GM18505 (cell line): ENCODE results near the gene MRPL41.

Source experiments
- ATAC-seq: cut with Tn5 transposase; IDR thresholded peaks from one replicate; pipeline ENCODE4 v1.9.1; 2021; ENCODE audit not compliant: unreplicated experiment
- POLR2A ChIP-seq: IDR thresholded peaks from 4 replicates; pipeline ENCODE4 v1.6.1; 2011; ENCODE audit warnings: borderline replicate concordance; ENCODE audit not compliant: insufficient read depth, insufficient read length; ENCODE audit errors: extremely low read depth

The MRPL41 gene

GRCh38 chr9:137580209-137580953 lies 28.7 kb downstream of the MRPL41 start:
- ATAC-seq, result no peak
- TF ChIP-seq POLR2A, result no peak

- TF ChIP-seq POLR2A, result no peak
- ATAC-seq, result no peak
Observed at GRCh38 chr9:137580954-137581322, 29.3 kb downstream of the MRPL41 start.

DNA sequence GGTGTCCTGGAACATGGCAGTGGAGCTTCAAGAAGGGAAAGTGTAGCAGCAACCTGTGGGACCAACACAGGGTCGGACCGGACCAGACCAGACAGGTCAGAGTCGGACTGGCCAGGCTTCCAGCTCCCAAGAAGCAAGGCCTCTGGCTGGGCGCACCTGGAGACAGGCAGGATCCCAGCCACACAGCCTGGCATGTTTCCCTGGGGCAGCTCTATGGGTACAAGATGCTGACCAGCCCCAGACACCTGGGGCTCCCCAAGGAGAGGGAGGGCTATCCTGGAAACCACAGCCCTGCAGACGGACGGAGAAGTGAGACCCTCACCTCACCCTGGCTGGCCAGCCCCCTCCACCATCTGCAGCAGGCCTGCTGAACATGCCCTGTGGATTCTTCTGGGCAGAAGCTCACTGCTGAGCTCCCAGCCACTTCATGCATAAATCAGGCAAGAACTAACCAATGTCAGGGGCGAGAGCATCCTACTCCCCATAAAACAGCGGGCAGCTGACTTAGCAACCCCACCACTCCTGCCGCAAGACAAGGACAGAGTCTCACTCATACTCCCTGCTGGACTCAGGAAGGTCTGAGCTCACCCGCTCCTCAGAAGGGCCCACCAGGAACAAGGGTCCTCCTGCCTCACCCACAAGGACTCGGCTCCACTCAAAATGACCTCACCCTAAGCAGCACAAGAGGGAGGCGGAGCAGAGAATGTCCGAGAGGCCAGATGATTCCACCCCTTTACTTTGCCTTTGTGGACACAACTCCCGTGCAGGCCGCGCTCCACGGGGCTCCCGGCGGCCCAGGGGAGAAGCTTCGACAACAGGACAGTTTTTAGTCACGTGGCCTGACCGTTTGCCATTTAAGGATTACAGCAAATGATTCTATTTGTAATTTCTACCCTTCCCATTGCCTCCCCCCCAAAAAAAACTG lies 29.9 kb downstream of the MRPL41 start:
- TF ChIP-seq POLR2A, result no peak
- no peak for ATAC-seq

DNA sequence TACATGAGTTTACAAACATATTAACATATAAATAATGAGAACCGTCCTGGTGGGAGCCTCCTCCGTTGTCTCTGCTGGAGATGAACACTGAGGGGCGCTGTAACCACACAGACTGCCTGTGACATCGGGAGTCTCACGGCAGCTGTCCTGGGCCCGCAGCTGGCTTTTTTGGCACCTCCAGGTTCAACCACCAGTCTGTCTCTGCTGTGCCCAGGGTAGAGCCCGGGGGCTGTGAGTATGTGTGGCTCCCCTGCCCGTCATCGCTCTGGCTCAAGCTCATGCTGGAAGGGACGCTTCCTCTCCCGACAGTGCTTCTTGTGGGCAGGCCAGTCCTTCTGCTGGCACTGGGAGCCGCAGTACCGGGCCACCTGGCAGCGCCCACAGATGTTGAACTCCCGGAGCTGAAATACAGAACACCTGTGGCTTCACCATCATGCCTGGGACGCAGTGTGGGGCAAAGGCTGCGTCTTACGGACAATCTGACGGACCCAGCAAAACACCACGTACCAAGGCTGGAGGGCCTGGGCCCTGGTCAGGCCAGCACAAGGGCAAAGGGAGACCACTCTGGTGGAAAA lies 30.7 kb downstream of the MRPL41 start:
- TF ChIP-seq POLR2A, result no peak

DNA sequence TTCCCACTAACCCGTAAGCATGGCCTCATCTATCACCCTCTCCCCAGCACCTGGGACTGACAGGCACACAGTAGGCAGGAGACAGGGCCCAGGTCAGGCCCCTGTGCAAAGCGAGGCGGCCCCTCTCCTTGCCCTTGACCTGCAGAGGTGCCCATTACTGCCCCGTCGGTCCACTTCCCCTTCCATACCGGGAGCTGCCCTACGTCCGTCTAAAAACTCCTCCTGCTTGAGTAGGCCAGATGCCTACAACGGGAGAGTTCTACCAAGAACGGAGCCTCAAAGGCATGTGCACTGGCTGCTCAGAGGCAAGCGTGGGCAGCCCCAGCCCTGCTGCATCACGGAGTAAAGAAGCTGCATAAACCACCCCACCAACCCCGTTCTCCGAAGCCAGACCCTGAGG lies 31.7 kb downstream of the MRPL41 start:
- no peak for ATAC-seq
- TF ChIP-seq POLR2A, result no peak

More for the DNA sequence above, 30.7 kb downstream of the MRPL41 start:
- no peak for ATAC-seq

DNA sequence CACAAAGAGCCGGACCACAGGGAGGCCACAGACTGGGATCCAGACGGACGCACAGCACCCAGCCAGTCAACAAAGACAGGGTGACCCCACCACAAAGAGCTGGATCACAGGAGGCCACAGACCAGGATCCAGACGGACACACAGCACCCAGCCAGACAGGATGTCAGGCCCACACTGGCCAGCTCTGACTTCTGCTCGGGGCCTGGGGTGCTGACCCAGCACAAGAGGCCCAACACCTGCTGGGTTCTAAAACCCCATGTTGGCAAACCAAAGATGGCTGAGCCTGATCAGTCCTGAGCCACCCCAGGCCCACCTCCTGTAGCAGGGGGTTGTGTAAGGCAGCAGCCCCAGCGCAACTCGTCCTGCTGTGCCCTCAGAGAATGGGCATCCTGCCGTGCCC lies 32.3 kb downstream of the MRPL41 start:
- TF ChIP-seq POLR2A, result no peak
- ATAC-seq, result no peak

- no peak for ATAC-seq
- TF ChIP-seq POLR2A, result no peak
Observed at GRCh38 chr9:137586854-137587253, 35.2 kb downstream of the MRPL41 start.

DNA sequence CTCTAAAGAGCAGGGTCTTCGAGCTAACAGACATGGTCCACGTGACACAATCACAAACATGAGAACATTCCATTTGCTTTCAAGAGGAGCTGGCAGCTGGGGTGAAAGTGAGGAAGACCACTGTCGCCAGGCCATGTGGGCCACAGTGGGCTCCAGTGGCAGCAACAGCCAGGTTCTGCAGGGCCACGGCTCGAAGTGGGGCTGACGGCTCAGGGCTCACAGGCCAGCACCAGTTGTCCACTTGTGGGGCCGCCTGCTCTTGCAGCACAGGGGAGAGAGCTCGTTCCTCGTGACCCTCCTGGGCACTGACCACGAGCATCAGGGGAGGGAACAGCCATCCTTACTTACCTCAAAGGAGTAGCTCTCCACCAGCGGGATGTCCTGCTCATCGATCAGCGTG lies 36.6 kb downstream of the MRPL41 start:
- no peak for TF ChIP-seq POLR2A
- no peak for ATAC-seq

- no peak for ATAC-seq
- no peak for TF ChIP-seq POLR2A
Observed at GRCh38 chr9:137588891-137589290, 37.2 kb downstream of the MRPL41 start.

DNA sequence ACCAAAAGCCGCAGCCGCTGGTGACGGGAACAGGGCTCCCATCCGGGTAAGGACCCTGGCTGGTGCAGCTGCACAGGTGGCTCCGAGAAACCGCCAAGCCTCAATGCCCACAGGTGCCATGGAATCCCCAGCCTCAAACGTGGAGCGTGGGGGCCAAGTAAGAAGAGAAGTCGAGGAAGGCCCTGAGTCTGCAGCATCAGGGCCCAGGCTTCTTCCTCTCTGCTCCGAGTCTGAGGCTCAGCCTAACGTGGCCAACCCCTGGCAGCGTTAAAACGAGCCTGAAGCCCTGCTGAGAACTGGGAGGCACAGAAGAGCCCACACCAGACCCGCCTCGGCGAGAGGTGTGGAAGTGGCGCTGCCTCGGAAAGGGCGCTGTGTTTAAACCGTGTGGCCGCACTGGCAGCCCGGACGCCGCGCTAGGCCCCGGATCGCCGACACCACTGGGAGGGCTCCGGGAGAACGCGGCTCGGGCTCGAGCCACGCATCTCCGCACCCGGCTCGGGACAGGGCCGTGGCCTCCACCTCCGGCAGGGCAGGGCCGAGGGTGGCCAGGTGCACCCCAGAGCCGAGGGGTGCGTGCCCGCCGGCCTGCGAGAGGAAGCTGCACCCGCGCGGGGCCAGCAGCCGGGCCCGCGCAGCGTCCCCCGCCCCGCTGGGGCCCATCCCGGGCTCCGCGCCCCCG lies 37.9 kb downstream of the MRPL41 start:
- peak; percentile 27 for ATAC-seq
- TF ChIP-seq POLR2A, result no peak

GRCh38 chr9:137590123-137590468 lies 38.4 kb downstream of the MRPL41 start:
- ATAC-seq, result peak; percentile 39
- TF ChIP-seq POLR2A, result no peak

DNA sequence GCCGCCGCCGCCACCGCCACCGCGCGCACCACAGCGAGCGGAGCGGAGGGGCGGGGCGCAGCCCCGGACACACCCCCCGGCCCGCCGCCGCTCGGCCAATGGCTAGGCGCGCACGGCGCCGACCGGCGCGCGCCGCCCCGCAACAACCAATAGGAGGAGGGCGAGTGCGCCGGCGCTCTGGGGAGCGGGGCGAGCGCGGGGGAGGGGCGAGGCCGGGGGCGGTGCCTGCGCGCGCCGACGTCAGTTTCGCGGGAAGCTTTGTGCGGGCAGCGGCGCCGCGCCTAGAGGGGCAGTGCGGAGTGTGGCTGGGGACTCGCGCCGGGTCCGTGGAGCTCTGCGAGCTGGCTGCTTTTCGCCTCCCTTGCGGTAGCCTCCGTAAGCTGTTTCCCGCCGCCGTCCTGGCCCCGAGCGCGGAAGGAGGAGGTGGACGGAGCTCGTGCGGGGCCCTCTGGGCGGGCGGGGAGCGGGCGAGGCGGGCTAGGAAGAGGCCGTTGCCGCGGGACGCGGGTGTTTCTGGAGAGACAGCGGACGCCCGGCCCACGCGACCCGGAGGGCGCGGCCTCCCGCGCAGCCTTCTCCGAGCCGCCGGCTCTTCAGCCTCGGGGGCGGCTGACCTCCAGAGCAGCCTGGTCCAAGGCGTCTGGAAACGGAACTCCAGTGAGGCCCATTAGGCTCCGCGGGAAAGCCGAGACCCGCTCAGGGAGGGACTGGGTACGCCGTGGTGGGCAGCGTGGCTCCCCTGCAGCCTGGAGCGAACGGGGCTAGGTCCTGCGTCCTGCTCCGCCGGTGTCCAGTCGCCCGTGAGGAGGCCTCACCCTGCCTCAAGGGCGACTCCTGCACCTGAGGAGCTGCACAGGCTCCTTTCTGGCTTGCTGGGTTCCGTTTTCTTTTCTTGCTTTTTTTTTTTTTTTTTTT lies 39.0 kb downstream of the MRPL41 start, which contains the start of gene ZMYND19:
Gene ZMYND19 (minus strand): TSS at position 44 of the 915 bp plus-strand sequence. CDS start 249 bp downstream, outside the sequence.
- TF ChIP-seq POLR2A, result peak; percentile 29
- peak; percentile 83 for ATAC-seq
